Measurements from ENCODE around the gene ZNF280B.

ZNF280B gene

DNA sequence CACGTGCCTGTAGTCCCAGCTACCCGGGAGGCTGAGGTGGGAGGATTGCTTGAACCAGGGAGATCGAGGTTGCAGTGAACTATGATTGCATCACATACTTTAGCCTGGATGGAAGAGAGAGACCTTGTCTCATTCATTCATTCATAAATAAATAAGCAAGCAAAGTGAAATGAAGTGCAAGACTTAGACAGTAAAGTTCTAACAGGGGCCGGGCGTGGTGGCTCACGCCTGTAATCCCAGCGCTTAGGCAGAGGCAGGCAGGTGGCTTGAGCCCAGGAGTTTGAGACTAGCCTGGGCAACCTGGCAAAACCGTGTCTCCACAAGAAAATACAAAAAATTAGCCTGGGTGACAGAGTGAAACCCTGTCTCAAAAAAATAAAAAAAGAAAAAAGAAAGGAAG, 13.1 kb upstream of the ZNF280B start:
- no peaks in the 10 kb centered on the region for H3F3A ChIP-seq (ENCODE audit: insufficient read depth, low read length)
- H3K4me3 ChIP-seq (ENCODE audit: low read depth, low read length, poor library complexity, severe bottlenecking), result no peak overlapping the region
- H4K20me1 ChIP-seq (ENCODE audit: insufficient read depth, low read length), result no peaks in the 10 kb centered on the region
- H3K4me1 ChIP-seq (ENCODE audit: insufficient read depth, low read length, severe bottlenecking), result peaks cover 14% of the 10 kb centered on the region
- H3K9me3 ChIP-seq (ENCODE audit: low read length), result no peaks in the 10 kb centered on the region
- H3K9ac ChIP-seq (ENCODE audit: low read length), result no peak overlapping the region
- TF ChIP-seq EZH2 (IDR thresholded peaks at IDR 0.05; ENCODE audit: borderline replicate concordance, low read length), result no peak
- TF ChIP-seq, protein P1, sequence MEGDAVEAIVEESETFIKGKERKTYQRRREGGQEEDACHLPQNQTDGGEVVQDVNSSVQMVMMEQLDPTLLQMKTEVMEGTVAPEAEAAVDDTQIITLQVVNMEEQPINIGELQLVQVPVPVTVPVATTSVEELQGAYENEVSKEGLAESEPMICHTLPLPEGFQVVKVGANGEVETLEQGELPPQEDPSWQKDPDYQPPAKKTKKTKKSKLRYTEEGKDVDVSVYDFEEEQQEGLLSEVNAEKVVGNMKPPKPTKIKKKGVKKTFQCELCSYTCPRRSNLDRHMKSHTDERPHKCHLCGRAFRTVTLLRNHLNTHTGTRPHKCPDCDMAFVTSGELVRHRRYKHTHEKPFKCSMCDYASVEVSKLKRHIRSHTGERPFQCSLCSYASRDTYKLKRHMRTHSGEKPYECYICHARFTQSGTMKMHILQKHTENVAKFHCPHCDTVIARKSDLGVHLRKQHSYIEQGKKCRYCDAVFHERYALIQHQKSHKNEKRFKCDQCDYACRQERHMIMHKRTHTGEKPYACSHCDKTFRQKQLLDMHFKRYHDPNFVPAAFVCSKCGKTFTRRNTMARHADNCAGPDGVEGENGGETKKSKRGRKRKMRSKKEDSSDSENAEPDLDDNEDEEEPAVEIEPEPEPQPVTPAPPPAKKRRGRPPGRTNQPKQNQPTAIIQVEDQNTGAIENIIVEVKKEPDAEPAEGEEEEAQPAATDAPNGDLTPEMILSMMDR (IDR thresholded peaks at IDR 0.05; ENCODE audit: low read length), result no peak
- no peaks in the 10 kb centered on the region for H3K9me2 ChIP-seq (ENCODE audit: low read depth, low read length)
- H3K4me2 ChIP-seq (ENCODE audit: low read length), result no peak overlapping the region
- H3K79me2 ChIP-seq (ENCODE audit: insufficient read depth, low read length), result no peaks in the 10 kb centered on the region
- peaks cover 18% of the 10 kb centered on the region; the same call in 1 of the 2 replicates for H3K27me3 ChIP-seq (ENCODE audit: insufficient read depth, low read length)
- H3K27ac ChIP-seq (ENCODE audit: low read depth, low read length, poor library complexity, severe bottlenecking), result no peak overlapping the region
- no peak overlapping the region for H2AFZ ChIP-seq (ENCODE audit: low read length)
- no peaks in the 10 kb centered on the region; the same call in 1 of the 2 replicates for H3K36me3 ChIP-seq (ENCODE audit: insufficient read depth, low read length)

DNA sequence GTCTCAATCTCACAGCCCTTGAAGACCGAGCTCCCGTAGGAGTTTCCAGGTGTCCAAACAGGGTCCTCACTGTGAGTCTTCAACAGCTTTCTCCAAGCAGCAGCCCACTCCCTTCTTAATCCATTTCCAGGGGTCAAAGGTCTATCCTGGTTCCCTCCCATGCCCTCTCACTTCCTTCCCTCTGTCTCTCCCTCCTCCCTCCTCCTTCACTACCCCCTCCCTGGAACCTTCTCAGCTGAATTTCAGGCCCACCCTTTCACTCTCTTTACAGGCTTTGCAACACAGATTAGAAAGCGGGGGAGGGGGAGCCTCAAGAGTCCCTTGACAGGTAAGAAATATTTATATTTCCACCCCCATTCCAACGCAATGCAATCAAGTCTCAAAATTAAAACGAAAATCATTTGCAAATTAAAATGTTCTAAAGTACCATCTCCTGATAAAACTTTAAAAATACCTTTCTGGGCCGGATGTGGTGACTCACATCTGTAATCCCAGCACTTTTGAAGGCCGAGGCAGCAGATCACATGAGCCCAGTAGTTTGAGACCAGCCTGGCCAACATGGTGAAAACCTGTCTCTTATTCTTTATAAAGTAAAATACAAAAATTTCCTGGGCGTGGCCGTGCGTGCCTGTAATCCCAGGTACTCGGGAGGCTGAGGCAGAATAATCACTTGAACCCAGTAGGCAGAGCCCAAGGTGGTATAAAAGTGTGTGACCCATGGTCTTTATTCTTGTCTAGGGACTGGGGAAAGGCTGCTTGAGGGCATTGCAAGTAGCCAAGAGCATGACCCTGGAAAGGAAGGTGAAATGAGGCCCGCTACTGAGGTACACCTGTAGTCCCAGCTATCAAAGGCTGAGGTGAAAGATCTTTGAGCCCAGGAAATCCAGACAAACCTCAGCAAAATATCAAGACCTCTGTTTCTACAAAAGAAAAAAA, 12.4 kb upstream of the ZNF280B start:
- Histone ChIP-seq H3K27ac (ENCODE audit: low read depth, low read length, poor library complexity, severe bottlenecking) (no peak overlapping the region), H3K9ac (ENCODE audit: low read length) (no peak overlapping the region), H3F3A (ENCODE audit: insufficient read depth, low read length) (no peaks in the 10 kb centered on the region), H3K4me3 (ENCODE audit: low read depth, low read length, poor library complexity, severe bottlenecking) (no peak overlapping the region), H4K20me1 (ENCODE audit: insufficient read depth, low read length) (no peaks in the 10 kb centered on the region), H3K36me3 (ENCODE audit: insufficient read depth, low read length) (no peaks in the 10 kb centered on the region; the same call in 1 of the 2 replicates), H3K4me2 (ENCODE audit: low read length) (no peak overlapping the region), H3K27me3 (ENCODE audit: insufficient read depth, low read length) (peaks cover 18% of the 10 kb centered on the region; the same call in 1 of the 2 replicates), H3K9me3 (ENCODE audit: low read length) (no peaks in the 10 kb centered on the region), H3K4me1 (ENCODE audit: insufficient read depth, low read length, severe bottlenecking) (peaks cover 14% of the 10 kb centered on the region), H2AFZ (ENCODE audit: low read length) (no peak overlapping the region), H3K79me2 (ENCODE audit: insufficient read depth, low read length) (no peaks in the 10 kb centered on the region), H3K9me2 (ENCODE audit: low read depth, low read length) (no peaks in the 10 kb centered on the region)
- TF ChIP-seq EZH2 (IDR thresholded peaks at IDR 0.05; ENCODE audit: borderline replicate concordance, low read length), result no peak
- TF ChIP-seq, protein P1 (IDR thresholded peaks at IDR 0.05; ENCODE audit: low read length), result no peak

- peaks cover 14% of the 10 kb centered on the region for H3K4me1 ChIP-seq (ENCODE audit: insufficient read depth, low read length, severe bottlenecking)
- TF ChIP-seq, protein P1 (IDR thresholded peaks at IDR 0.05; ENCODE audit: low read length), result no peak
- TF ChIP-seq EZH2 (IDR thresholded peaks at IDR 0.05; ENCODE audit: borderline replicate concordance, low read length), result no peak
- H2AFZ ChIP-seq (ENCODE audit: low read length), result no peak within 1 kb of the TSS
- no peaks in the 10 kb centered on the region for H3K9me2 ChIP-seq (ENCODE audit: low read depth, low read length)
- H3K79me2 ChIP-seq (ENCODE audit: insufficient read depth, low read length), result no peaks in the 10 kb centered on the region
- no peaks in the 10 kb centered on the region for H4K20me1 ChIP-seq (ENCODE audit: insufficient read depth, low read length)
- no peaks in the 10 kb centered on the region for H3F3A ChIP-seq (ENCODE audit: insufficient read depth, low read length)
- H3K4me2 ChIP-seq (ENCODE audit: low read length), result no peak within 1 kb of the TSS
- peaks cover 14% of the 10 kb centered on the region; the same call in 1 of the 2 replicates for H3K27me3 ChIP-seq (ENCODE audit: insufficient read depth, low read length)
- no peak within 1 kb of the TSS for H3K27ac ChIP-seq (ENCODE audit: low read depth, low read length, poor library complexity, severe bottlenecking)
- no peaks in the 10 kb centered on the region for H3K9me3 ChIP-seq (ENCODE audit: low read length)
- H3K36me3 ChIP-seq (ENCODE audit: insufficient read depth, low read length), result no peaks in the 10 kb centered on the region; the same call in 1 of the 2 replicates
- no peak within 1 kb of the TSS for H3K9ac ChIP-seq (ENCODE audit: low read length)
- H3K4me3 ChIP-seq (ENCODE audit: low read depth, low read length, poor library complexity, severe bottlenecking), result no peak within 1 kb of the TSS
Measured at GRCh38 chr22:22520020-22520656, 11.6 kb upstream of the ZNF280B start, which contains the start of gene ZNF280A. ZNF280A (minus strand) TSS chr22:22520270; CDS start chr22:22515630, 4,640 bp downstream.

All from OCI-LY1 (cell line).